Measurements from ENCODE around the gene LDLR. TPM values are rescaled to one million over a fixed set of nuclear protein-coding genes. Genes with fewer than 3 reads are reported as not detected.

LDLR gene
- total and polyA plus RNA-seq, 2 experiments from 2014 or later, result 13.8 to 29.6 TPM

DNA sequence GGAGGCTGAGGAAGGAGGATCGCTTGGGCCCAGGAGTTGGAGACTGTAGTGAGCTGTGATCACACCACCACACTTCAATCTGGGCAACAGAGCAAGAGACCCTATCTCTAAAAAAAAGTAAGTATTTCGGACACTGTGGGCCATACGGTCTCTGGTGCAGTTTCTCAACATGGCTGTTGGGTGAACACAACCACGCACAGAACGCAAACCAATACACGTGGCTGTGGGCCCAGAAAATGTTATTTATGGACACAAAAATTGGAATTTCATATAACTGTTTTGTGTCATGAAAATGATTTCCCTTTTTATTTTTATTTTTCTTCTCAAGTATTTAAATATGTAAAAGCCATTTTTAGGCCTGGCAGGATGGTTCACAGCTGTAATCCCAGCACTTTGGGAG, 19.5 kb downstream of the LDLR start:
- no peaks in the 10 kb centered on the region for H3K27me3 ChIP-seq (replicated peaks; ENCODE audit: insufficient read depth)
- H3K9ac ChIP-seq, result no peak overlapping the region
- DNase-seq, result no peak
- H3K9me3 ChIP-seq (ENCODE audit: low read depth), result no peaks in the 10 kb centered on the region
- H3K4me2 ChIP-seq (ENCODE audit: unreplicated experiment), result no peak overlapping the region
- H3K36me3 ChIP-seq (ENCODE audit: low read depth), result peaks cover 26% of the 10 kb centered on the region; the same call in 1 of the 2 replicates
- in situ Hi-C loops (cut with MboI), result no loop called here
- H4K20me1 ChIP-seq (ENCODE audit: insufficient read depth), result no peaks in the 10 kb centered on the region
- H3K4me3 ChIP-seq, result no peak overlapping the region
- TF ChIP-seq EZH2phosphoT487 (IDR thresholded peaks at IDR 0.05; ENCODE audit: insufficient read depth, low read depth) (no peak), EZH2 (IDR thresholded peaks at IDR 0.05; ENCODE audit: insufficient read depth, poor library complexity, severe bottlenecking) (no peak)
- WGBS, 2 experiments (ENCODE audit: low coverage in 1 of 2, low lambda C conversion rate in 2 of 2, missing lambda C conversion rate in 2 of 2), result 90 to 92% methylated on average over 6 of the region's 6 CpGs
- H3K9me2 ChIP-seq (ENCODE audit: insufficient read depth), result no peaks in the 10 kb centered on the region
- no peak overlapping the region for H2AFZ ChIP-seq
- no peak overlapping the region for H3K27ac ChIP-seq
- no peaks in the 10 kb centered on the region for H3F3A ChIP-seq (ENCODE audit: insufficient read depth)
- H3K4me1 ChIP-seq (ENCODE audit: insufficient read depth), result no peaks in the 10 kb centered on the region
- no peaks in the 10 kb centered on the region for H3K79me2 ChIP-seq (ENCODE audit: insufficient read depth)

GRCh38 chr19:11111117-11111770, 22.0 kb downstream of the LDLR start:
- no peak for DNase-seq
- Histone ChIP-seq H3K79me2 (ENCODE audit: insufficient read depth) (no peaks in the 10 kb centered on the region), H4K20me1 (ENCODE audit: insufficient read depth) (no peaks in the 10 kb centered on the region)

DNA sequence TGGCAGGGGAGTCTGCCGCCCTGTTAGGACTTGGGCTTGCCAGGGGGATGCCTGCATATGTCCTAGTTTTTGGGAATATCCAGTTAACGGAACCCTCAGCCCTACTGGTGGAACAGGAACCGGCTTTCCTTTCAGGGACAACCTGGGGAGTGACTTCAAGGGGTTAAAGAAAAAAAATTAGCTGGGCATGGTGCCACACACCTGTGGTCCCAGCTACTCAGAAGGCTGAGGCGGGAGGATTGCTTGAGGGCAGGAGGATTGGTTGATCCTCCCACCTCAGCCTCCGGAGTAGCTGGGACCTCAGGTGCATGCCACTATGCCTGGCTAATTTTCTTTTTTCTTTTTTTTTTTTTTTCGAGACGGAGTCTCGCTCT, 22.5 kb downstream of the LDLR start:
- in situ Hi-C loops (cut with MboI), result no loop called here
- Histone ChIP-seq H3K27ac (no peak overlapping the region), H3K4me1 (ENCODE audit: insufficient read depth) (no peaks in the 10 kb centered on the region), H3K9ac (no peak overlapping the region), H3K4me3 (no peak overlapping the region), H3F3A (ENCODE audit: insufficient read depth) (no peaks in the 10 kb centered on the region), H3K4me2 (ENCODE audit: unreplicated experiment) (no peak overlapping the region), H3K9me3 (ENCODE audit: low read depth) (no peaks in the 10 kb centered on the region), H3K27me3 (replicated peaks; ENCODE audit: insufficient read depth) (no peaks in the 10 kb centered on the region), H2AFZ (no peak overlapping the region), H3K9me2 (ENCODE audit: insufficient read depth) (no peaks in the 10 kb centered on the region), H4K20me1 (ENCODE audit: insufficient read depth) (no peaks in the 10 kb centered on the region), H3K79me2 (ENCODE audit: insufficient read depth) (no peaks in the 10 kb centered on the region), H3K36me3 (ENCODE audit: low read depth) (peaks cover 18% of the 10 kb centered on the region; the same call in 1 of the 2 replicates)
- no peak for DNase-seq
- no peak for TF ChIP-seq EZH2phosphoT487 (IDR thresholded peaks at IDR 0.05; ENCODE audit: insufficient read depth, low read depth)
- TF ChIP-seq EZH2 (IDR thresholded peaks at IDR 0.05; ENCODE audit: insufficient read depth, poor library complexity, severe bottlenecking), result no peak
- WGBS, 2 experiments (ENCODE audit: low coverage in 1 of 2, low lambda C conversion rate in 2 of 2, missing lambda C conversion rate in 2 of 2), result 91 to 96% methylated on average over 5 to 8 of the region's 8 CpGs

More at GRCh38 chr19:11111117-11111770, 22.0 kb downstream of the LDLR start:
- Histone ChIP-seq H3K27me3 (replicated peaks; ENCODE audit: insufficient read depth) (no peaks in the 10 kb centered on the region), H3K9ac (no peak overlapping the region), H3K9me2 (ENCODE audit: insufficient read depth) (no peaks in the 10 kb centered on the region), H3K4me3 (no peak overlapping the region), H3K36me3 (ENCODE audit: low read depth) (peaks cover 18% of the 10 kb centered on the region; the same call in 1 of the 2 replicates), H2AFZ (no peak overlapping the region), H3F3A (ENCODE audit: insufficient read depth) (no peaks in the 10 kb centered on the region), H3K9me3 (ENCODE audit: low read depth) (no peaks in the 10 kb centered on the region), H3K4me2 (ENCODE audit: unreplicated experiment) (no peak overlapping the region), H3K4me1 (ENCODE audit: insufficient read depth) (no peaks in the 10 kb centered on the region), H3K27ac (no peak overlapping the region)
- in situ Hi-C loops (cut with MboI), result no loop called here
- WGBS, 2 experiments (ENCODE audit: low coverage in 1 of 2, low lambda C conversion rate in 2 of 2, missing lambda C conversion rate in 2 of 2), result 82 to 88% methylated on average over 15 of the region's 15 CpGs
- TF ChIP-seq EZH2 (IDR thresholded peaks at IDR 0.05; ENCODE audit: insufficient read depth, poor library complexity, severe bottlenecking) (no peak), EZH2phosphoT487 (IDR thresholded peaks at IDR 0.05; ENCODE audit: insufficient read depth, low read depth) (no peak)

DNA sequence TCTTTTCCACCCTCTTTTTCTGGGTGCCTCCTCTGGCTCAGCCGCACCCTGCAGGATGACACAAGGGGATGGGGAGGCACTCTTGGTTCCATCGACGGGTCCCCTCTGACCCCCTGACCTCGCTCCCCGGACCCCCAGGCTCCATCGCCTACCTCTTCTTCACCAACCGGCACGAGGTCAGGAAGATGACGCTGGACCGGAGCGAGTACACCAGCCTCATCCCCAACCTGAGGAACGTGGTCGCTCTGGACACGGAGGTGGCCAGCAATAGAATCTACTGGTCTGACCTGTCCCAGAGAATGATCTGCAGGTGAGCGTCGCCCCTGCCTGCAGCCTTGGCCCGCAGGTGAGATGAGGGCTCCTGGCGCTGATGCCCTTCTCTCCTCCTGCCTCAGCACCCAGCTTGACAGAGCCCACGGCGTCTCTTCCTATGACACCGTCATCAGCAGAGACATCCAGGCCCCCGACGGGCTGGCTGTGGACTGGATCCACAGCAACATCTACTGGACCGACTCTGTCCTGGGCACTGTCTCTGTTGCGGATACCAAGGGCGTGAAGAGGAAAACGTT, 24.0 kb downstream of the LDLR start:
- Histone ChIP-seq H3K4me1 (ENCODE audit: insufficient read depth) (no peaks in the 10 kb centered on the region), H3K79me2 (ENCODE audit: insufficient read depth) (no peaks in the 10 kb centered on the region), H3K27ac (no peak overlapping the region), H2AFZ (no peak overlapping the region), H3K4me3 (no peak overlapping the region), H3K9me2 (ENCODE audit: insufficient read depth) (no peaks in the 10 kb centered on the region), H3K9me3 (ENCODE audit: low read depth) (no peaks in the 10 kb centered on the region), H3K27me3 (replicated peaks; ENCODE audit: insufficient read depth) (no peaks in the 10 kb centered on the region), H3K4me2 (ENCODE audit: unreplicated experiment) (no peak overlapping the region), H3K9ac (no peak overlapping the region), H3F3A (ENCODE audit: insufficient read depth) (no peaks in the 10 kb centered on the region), H3K36me3 (ENCODE audit: low read depth) (peaks cover 18% of the 10 kb centered on the region; the same call in 1 of the 2 replicates), H4K20me1 (ENCODE audit: insufficient read depth) (no peaks in the 10 kb centered on the region)
- in situ Hi-C loops (cut with MboI), result no loop called here
- no peak for DNase-seq
- no peak for TF ChIP-seq EZH2phosphoT487 (IDR thresholded peaks at IDR 0.05; ENCODE audit: insufficient read depth, low read depth)
- no peak for TF ChIP-seq EZH2 (IDR thresholded peaks at IDR 0.05; ENCODE audit: insufficient read depth, poor library complexity, severe bottlenecking)
- 92 to 93% methylated on average over 26 to 27 of the region's 27 CpGs for WGBS, 2 experiments (ENCODE audit: low coverage in 1 of 2, low lambda C conversion rate in 2 of 2, missing lambda C conversion rate in 2 of 2)

All from GM23248 (cell line).